GM12892 (cell line): ENCODE results near the gene CDH13.

Source experiments
- POLR2A ChIP-seq: IDR thresholded peaks from 2 replicates; pipeline ENCODE4 v1.6.1; 2011; ENCODE audit warnings: low read depth, low read length, control low read depth
- POLR2AphosphoS5 ChIP-seq: IDR thresholded peaks from 2 replicates; pipeline ENCODE4 v1.6.1; 2011; ENCODE audit warnings: low read depth, low read length, control low read depth
- TAF1 ChIP-seq: IDR thresholded peaks from 2 replicates; pipeline ENCODE4 v1.6.1; 2011; ENCODE audit warnings: low read depth, mild to moderate bottlenecking, control low read depth, low read length, borderline replicate concordance

DNA sequence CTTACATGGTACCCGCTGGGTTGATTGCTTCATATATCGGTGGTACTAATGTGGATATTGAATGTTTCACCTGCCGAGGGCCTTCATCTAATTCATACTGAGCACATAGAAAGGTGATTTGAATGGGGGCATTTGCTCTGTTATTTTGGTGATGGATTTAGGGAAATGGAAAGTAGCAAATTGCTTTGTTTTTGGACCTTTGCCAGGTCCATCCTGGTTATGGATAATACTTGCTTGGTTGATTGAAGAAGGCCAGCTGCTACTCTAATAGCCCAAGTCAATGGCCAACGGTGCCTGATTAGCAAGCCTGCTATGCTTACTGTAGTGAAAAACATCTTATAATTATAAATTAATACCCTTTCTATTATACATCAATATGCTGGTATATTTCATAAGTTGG is 253.6 kb downstream of the CDH13 start:
- TF ChIP-seq POLR2A (no peak), POLR2AphosphoS5 (no peak), TAF1 (no peak)
